ENCODE results near the gene PPP2R2B.

GRCh38 chr5:146539973-146540372 is 338.6 kb downstream of the PPP2R2B start:
- TF ChIP-seq, protein P1, sequence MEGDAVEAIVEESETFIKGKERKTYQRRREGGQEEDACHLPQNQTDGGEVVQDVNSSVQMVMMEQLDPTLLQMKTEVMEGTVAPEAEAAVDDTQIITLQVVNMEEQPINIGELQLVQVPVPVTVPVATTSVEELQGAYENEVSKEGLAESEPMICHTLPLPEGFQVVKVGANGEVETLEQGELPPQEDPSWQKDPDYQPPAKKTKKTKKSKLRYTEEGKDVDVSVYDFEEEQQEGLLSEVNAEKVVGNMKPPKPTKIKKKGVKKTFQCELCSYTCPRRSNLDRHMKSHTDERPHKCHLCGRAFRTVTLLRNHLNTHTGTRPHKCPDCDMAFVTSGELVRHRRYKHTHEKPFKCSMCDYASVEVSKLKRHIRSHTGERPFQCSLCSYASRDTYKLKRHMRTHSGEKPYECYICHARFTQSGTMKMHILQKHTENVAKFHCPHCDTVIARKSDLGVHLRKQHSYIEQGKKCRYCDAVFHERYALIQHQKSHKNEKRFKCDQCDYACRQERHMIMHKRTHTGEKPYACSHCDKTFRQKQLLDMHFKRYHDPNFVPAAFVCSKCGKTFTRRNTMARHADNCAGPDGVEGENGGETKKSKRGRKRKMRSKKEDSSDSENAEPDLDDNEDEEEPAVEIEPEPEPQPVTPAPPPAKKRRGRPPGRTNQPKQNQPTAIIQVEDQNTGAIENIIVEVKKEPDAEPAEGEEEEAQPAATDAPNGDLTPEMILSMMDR (IDR thresholded peaks at IDR 0.05): no peak
- TF ChIP-seq POLR2AphosphoS5 (IDR thresholded peaks at IDR 0.05) (no peak), POLR2A (IDR thresholded peaks at IDR 0.05; ENCODE audit: low read depth) (no peak)

Data from esophagus muscularis mucosa (tissue), 3 donors.